CD4-positive, alpha-beta T cell treated with Interferon gamma for 1 hour (primary cell): ENCODE measurements around the gene SCN5A.

ENCODE experiments used
- DNase-seq: peaks from one replicate; pipeline ENCODE4 v3.0.0-alpha.2; 2020

SCN5A gene

GRCh38 chr3:38555926-38556325 lies 93.6 kb downstream of the SCN5A start:
- DNase-seq, result no peak

- DNase-seq, result no peak
These were observed 94.2 kb downstream of the SCN5A start for GRCh38 chr3:38555149-38555840.

- DNase-seq, result no peak
These were observed 95.2 kb downstream of the SCN5A start for GRCh38 chr3:38554127-38554827.

- DNase-seq, result no peak
These were observed 96.4 kb downstream of the SCN5A start for GRCh38 chr3:38553071-38553470.

- no peak for DNase-seq
These were observed 97.1 kb downstream of the SCN5A start for GRCh38 chr3:38552364-38552763.

GRCh38 chr3:38551026-38551832 lies 98.3 kb downstream of the SCN5A start:
- DNase-seq, result no peak

GRCh38 chr3:38549957-38550840 lies 99.3 kb downstream of the SCN5A start:
- DNase-seq, result no peak

GRCh38 chr3:38549486-38549885 lies 100.0 kb downstream of the SCN5A start:
- no peak for DNase-seq

GRCh38 chr3:38549082-38549481 lies 100.4 kb downstream of the SCN5A start:
- no peak for DNase-seq

GRCh38 chr3:38548154-38548931 lies 101.1 kb downstream of the SCN5A start:
- DNase-seq, result no peak

GRCh38 chr3:38545983-38546382 lies 103.5 kb downstream of the SCN5A start:
- no peak for DNase-seq

GRCh38 chr3:38545550-38545949 lies 103.9 kb downstream of the SCN5A start:
- no peak for DNase-seq

GRCh38 chr3:38544926-38545325 lies 104.6 kb downstream of the SCN5A start:
- no peak for DNase-seq

GRCh38 chr3:38543586-38543985 lies 105.9 kb downstream of the SCN5A start:
- no peak for DNase-seq

GRCh38 chr3:38542401-38543298 lies 106.8 kb downstream of the SCN5A start:
- no peak for DNase-seq

- no peak for DNase-seq
These were observed 107.7 kb downstream of the SCN5A start for GRCh38 chr3:38541806-38542205.

GRCh38 chr3:38538773-38539353 lies 110.6 kb downstream of the SCN5A start:
- DNase-seq, result no peak

- DNase-seq, result no peak
These were observed 112.8 kb downstream of the SCN5A start for GRCh38 chr3:38536671-38537070.

- DNase-seq, result no peak
These were observed 114.9 kb downstream of the SCN5A start for GRCh38 chr3:38534604-38535003.

- DNase-seq, result no peak
These were observed 115.3 kb downstream of the SCN5A start for GRCh38 chr3:38534180-38534579.
